GM18511 (cell line): Measurements from ENCODE around the gene MCC.

Experiments
- ATAC-seq: cut with Tn5 transposase; IDR thresholded peaks from one replicate; pipeline ENCODE4 v1.9.1; 2021; ENCODE audit warnings: mild to moderate bottlenecking, moderate library complexity; ENCODE audit not compliant: unreplicated experiment

Gene MCC

GRCh38 chr5:113373426-113373825 lies 114.8 kb downstream of the MCC start:
- ATAC-seq, result no peak

GRCh38 chr5:113371721-113372196 lies 116.5 kb downstream of the MCC start:
- no peak for ATAC-seq

GRCh38 chr5:113367586-113367985 lies 120.7 kb downstream of the MCC start:
- no peak for ATAC-seq

GRCh38 chr5:113364466-113364865 lies 123.8 kb downstream of the MCC start:
- no peak for ATAC-seq

- no peak for ATAC-seq
Measured at GRCh38 chr5:113361701-113362100, 126.6 kb downstream of the MCC start.

GRCh38 chr5:113359419-113359818 lies 128.8 kb downstream of the MCC start:
- no peak for ATAC-seq

- ATAC-seq, result no peak
Measured at GRCh38 chr5:113358696-113359095, 129.6 kb downstream of the MCC start.

GRCh38 chr5:113357696-113358476 lies 130.4 kb downstream of the MCC start:
- ATAC-seq, result no peak

- no peak for ATAC-seq
Measured at GRCh38 chr5:113356487-113356886, 131.8 kb downstream of the MCC start.

GRCh38 chr5:113354055-113354454 lies 134.2 kb downstream of the MCC start:
- ATAC-seq, result no peak

GRCh38 chr5:113347572-113347971 lies 140.7 kb downstream of the MCC start:
- ATAC-seq, result no peak

- no peak for ATAC-seq
Measured at GRCh38 chr5:113344973-113345940, 143.0 kb downstream of the MCC start.

GRCh38 chr5:113343343-113343742 lies 144.9 kb downstream of the MCC start:
- ATAC-seq, result no peak

- ATAC-seq, result no peak
Measured at GRCh38 chr5:113340537-113340936, 147.7 kb downstream of the MCC start.

- ATAC-seq, result no peak
Measured at GRCh38 chr5:113338628-113339027, 149.6 kb downstream of the MCC start.

GRCh38 chr5:113337515-113338415 lies 150.5 kb downstream of the MCC start:
- ATAC-seq, result no peak

GRCh38 chr5:113336975-113337374 lies 151.3 kb downstream of the MCC start:
- ATAC-seq, result no peak

GRCh38 chr5:113333411-113333810 lies 154.8 kb downstream of the MCC start:
- ATAC-seq, result no peak

GRCh38 chr5:113331209-113331551 lies 157.1 kb downstream of the MCC start:
- ATAC-seq, result no peak

- peak; percentile 86 for ATAC-seq
Measured at GRCh38 chr5:113330533-113331208, 157.6 kb downstream of the MCC start.
